Small intestine (tissue), 7 donors: ENCODE measurements around the gene TMEM43. TPM values are rescaled to one million over a fixed set of nuclear protein-coding genes. Genes with fewer than 3 reads are reported as not detected.
"Not testable (repeated sequence)": the region's sequence is repeated elsewhere in the genome, so short reads cannot be mapped to it uniquely, and the experiment has no call there.

Experiments
- DNase-seq, 2 donors: peaks; one replicate each; pipeline versions ENCODE4 v3.0.0 to v3.0.0-alpha.2; 2013
- FAIRE-seq: peaks from 2 replicates; lab custom pipeline; 2012; peaks lifted over from hg19 to GRCh38; lab: Jason Lieb, UNC
- H3K27ac ChIP-seq, 3 donors: one replicate each; pipeline ENCODE4 v1.5.1; 2013; ENCODE audit warnings: low read length in 2 of 3, mild to moderate bottlenecking in 2 of 3, control low read depth in 1 of 3, inconsistent platforms in 1 of 3, low read depth in 1 of 3, moderate library complexity in 1 of 3
- H3K27me3 ChIP-seq, 3 donors: one replicate each; pipeline ENCODE4 v1.6.1; 2013; ENCODE audit warnings: low read length in 3 of 3, inconsistent platforms in 1 of 3; ENCODE audit not compliant: control insufficient read depth in 3 of 3, insufficient read depth in 3 of 3
- H3K36me3 ChIP-seq, 3 donors: one replicate each; pipeline ENCODE4 v1.6.1; 2013; ENCODE audit warnings: low read length in 3 of 3, inconsistent platforms in 1 of 3, low read depth in 1 of 3, mild to moderate bottlenecking in 1 of 3, moderate library complexity in 1 of 3; ENCODE audit not compliant: control insufficient read depth in 3 of 3, insufficient read depth in 2 of 3
- H3K4me1 ChIP-seq, 3 donors: one replicate each; pipeline ENCODE4 v1.6.1; 2013; ENCODE audit warnings: low read length in 2 of 3, inconsistent platforms in 1 of 3, low read depth in 1 of 3, mild to moderate bottlenecking in 1 of 3, moderate library complexity in 1 of 3; ENCODE audit not compliant: control insufficient read depth in 3 of 3, insufficient read depth in 2 of 3
- H3K4me3 ChIP-seq, 3 donors: one replicate each; pipeline ENCODE4 v1.5.1; 2013; ENCODE audit warnings: low read length in 3 of 3, control low read depth in 1 of 3, inconsistent platforms in 1 of 3, low read depth in 1 of 3, mild to moderate bottlenecking in 1 of 3, moderate library complexity in 1 of 3
- H3K9me3 ChIP-seq, 2 donors: one replicate each; pipeline ENCODE4 v1.6.1; 2013; ENCODE audit warnings: low read depth in 1 of 2, low read length in 1 of 2; ENCODE audit not compliant: control insufficient read depth in 2 of 2, insufficient read depth in 1 of 2
- WGBS, 3 donors: extraction: QIAGEN DNeasy Blood & Tissue Kit; methylation state at CpG; one replicate each; pipeline ENCODE4 v1.1.7; 2013; 5-methylcytosine and 5-hydroxymethylcytosine counted together
- polyA plus RNA-seq, 4 donors: library from polyadenylated mRNA; stranded (reverse) in 3 of 4; unstranded in 1 of 4; fragments of 200-250 nt in 3 of 4; fragments of 120-200 nt in 1 of 4; gene quantifications; one replicate each; pipeline versions ENCODE4 v1.2.1 to v1.2.3, GENCODE V29; 2013
- donor health status: healthy with polysubstance abuse.
- donor health status: control.
- donor health status: control.
- donor health status: Bipolar disorder and iron deficiency.
- donor health status: healthy.

Gene TMEM43
- polyA plus RNA-seq, 4 donors: 11.9 to 37.5 (median 22.9) TPM

DNA sequence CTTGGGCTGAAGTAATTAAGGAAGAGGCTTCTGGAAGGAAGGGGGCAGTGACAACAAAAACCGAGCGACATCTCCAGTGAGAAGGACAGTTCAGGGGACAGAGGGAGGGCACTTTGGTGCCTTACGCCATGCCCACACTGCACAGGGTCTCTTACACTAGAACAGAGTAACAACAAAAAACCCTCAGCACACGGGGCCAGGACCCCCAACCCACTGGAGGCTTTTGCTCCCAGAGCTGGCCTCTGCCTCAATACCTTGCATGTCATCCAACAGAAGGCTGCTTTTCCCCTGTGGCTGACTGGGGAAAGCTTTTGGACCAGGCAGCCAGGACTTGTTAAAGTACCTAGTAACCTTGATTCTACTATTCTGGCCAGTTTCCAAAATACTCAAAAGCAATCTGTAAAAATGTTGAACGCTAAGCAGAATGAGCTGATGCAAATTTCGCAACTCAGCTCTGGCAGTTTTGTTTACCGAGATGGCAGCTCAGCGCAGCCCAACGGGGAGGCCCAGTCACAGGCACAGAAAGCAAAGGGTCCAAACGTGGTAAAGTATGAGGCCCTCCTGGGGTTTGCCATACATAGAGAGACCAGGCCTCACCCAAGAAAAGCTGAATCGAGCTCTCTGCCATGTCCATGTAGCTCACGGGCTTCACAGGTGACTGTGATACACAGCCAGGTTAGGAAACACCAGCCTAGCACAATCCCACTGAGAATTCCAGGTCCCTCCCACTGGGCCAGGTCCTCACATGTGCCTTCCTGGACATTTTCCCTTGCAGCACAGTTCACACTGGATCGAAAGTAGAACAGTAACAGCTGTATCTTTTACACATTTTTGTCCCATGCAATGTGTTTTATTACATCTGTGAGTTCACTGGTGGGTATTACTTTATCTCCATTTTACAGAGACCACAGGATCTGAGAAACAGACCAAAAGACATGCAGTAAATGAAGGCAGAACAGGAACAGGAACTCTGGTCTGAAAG, 6.2 kb upstream of the TMEM43 start:
- H3K4me1 ChIP-seq: peaks cover 3 to 54% (median 4%) of the 10 kb centered on the region in 3 donors
- H3K27ac ChIP-seq: peak overlapping the region in 1 of 3 donors; percentile 56
- no peak for FAIRE-seq
- H3K9me3 ChIP-seq: no peaks in the 10 kb centered on the region
- H3K36me3 ChIP-seq: peaks cover 0 to 48% (median 4%) of the 10 kb centered on the region in 3 donors
- peak in 1 of 2 donors; percentile 73 for DNase-seq
- WGBS, 3 donors: 50 to 68% (median 52%) methylated on average over 13 of the region's 13 CpGs
- no peaks in the 10 kb centered on the region for H3K27me3 ChIP-seq
- H3K4me3 ChIP-seq: no peak overlapping the region

DNA sequence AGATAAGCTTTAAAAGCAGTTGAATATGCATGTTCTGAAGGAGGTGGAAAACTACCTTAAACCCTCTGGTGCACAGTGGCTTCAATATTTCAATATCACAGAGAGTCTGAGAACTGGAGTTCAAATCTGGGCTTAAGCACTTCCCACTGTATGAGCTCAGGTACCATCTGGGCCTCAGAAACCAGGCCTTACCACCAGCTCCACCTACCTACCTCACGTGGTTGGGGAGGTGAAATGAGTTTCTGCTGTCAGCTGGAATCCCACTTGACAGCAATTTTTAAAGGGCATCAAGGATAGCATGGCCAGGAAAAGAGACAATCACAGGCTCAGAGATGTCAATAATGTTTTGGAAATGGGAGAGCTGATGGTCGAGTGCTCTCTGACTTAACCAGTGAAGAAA, 5.2 kb upstream of the TMEM43 start:
- no peak for FAIRE-seq
- no peak overlapping the region for H3K4me3 ChIP-seq
- H3K9me3 ChIP-seq: no peaks in the 10 kb centered on the region
- no peaks in the 10 kb centered on the region for H3K27me3 ChIP-seq
- H3K27ac ChIP-seq: peak overlapping the region in 1 of 3 donors; percentile 56
- DNase-seq: no peak
- WGBS, 3 donors: 58 to 81% (median 67%) methylated on average over 2 of the region's 2 CpGs
- peaks cover 4 to 51% (median 4%) of the 10 kb centered on the region in 3 donors for H3K4me1 ChIP-seq
- H3K36me3 ChIP-seq: peaks cover 0 to 44% (median 4%) of the 10 kb centered on the region in 3 donors

DNA sequence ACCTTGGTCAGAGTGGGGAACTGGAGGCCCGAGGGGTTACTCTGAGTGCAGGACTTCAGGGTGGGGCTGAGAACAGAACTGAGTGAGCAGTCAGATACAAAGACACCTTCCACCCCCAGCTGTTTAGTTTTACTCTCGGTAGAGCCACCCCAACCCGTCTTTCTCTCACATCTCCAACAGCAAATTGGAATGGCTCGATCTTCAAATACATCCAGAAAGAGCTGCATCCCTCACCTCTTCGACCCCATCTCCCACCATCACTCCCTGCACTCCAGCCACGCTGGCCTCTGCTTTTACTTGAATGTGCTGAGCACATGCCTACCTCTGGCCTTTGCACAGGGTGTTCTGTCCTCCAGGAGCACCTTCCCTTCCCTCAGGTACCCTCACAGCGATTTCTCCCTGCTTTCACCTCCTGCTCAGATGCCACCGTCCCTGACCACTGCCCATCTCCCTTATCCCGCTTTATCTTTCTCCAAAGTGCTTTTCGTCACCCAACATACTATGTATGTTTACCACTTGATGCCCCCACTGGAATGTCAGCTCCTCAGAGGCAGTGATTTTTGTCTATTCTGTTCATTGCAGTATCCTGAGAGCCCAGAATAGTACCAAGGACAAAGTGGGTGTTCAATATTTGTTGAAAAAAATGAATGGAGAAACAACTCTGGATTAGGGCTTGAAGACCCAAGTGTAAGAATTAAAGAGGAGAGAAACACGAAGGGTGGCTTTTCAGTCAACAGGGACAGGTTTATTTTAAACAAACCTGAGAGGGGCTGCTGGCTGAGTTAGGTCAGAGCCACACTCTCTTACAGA, 4.5 kb upstream of the TMEM43 start:
- no peaks in the 10 kb centered on the region for H3K27me3 ChIP-seq
- FAIRE-seq: no peak
- peaks cover 0 to 41% (median 3%) of the 10 kb centered on the region in 3 donors for H3K36me3 ChIP-seq
- DNase-seq: no peak
- WGBS, 3 donors: 88 to 94% (median 94%) methylated on average over 11 of the region's 11 CpGs
- no peaks in the 10 kb centered on the region for H3K9me3 ChIP-seq
- H3K4me3 ChIP-seq: no peak overlapping the region
- peaks cover 3 to 46% (median 4%) of the 10 kb centered on the region in 3 donors for H3K4me1 ChIP-seq
- peak overlapping the region in 1 of 3 donors; percentile 56 for H3K27ac ChIP-seq

DNA sequence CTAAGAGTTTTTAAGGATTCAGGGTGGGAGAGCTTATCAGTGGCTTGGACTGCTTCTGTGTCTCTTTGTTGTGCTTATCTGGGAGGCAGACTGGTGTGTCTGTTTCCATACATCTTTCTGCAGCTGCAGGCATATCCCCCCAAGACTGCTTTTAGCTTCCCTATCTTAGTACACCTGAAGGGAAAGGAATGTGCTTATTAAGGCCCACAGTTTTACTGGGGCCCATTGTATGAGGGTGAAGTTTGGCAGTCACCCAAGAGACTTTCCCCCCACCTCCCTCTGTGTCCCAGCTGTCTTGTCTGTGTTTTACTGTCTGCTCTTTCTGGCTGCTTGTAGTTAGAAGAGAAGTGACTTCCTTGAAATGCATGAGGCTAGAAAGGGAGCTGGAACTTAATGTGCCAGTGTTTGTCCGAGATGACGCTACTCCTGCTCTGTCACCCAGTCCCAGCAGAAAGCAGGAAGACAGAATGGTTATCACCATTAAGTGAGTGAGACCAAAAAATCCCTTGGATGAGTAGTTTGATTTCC, 3.9 kb upstream of the TMEM43 start:
- 55 to 88% (median 56%) methylated on average over 2 of the region's 2 CpGs for WGBS, 3 donors
- H3K27me3 ChIP-seq, DNase-seq, H3K4me3 ChIP-seq, H3K9me3 ChIP-seq, FAIRE-seq: not testable (repeated sequence)
- Histone ChIP-seq H3K27ac (peak overlapping the region in 1 of 3 donors; percentile 32), H3K36me3 (peaks cover 0 to 39% (median 0%) of the 10 kb centered on the region in 3 donors), H3K4me1 (peaks cover 2 to 48% (median 4%) of the 10 kb centered on the region in 3 donors)

DNA sequence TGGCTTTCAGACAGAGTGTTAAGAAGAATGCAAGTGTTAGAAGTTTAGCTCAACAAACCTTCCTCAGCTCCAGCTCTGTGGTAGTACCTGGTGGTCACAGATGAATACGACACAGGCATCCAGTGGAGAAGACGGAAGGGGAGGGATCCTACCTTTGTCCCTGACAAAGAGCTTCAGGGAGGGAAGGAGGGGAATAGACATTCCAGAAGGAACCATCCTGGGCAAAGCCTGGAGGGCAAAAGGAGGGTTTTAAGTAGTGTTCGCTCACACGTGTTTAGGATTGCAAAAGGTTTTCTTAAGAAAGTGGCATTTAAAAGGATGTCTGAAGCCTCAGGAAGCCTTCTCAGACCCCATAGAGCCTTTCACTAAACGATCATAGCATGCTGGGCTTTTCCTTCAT, 3.0 kb upstream of the TMEM43 start:
- no peak overlapping the region for H3K4me3 ChIP-seq
- peaks cover 0 to 33% (median 0%) of the 10 kb centered on the region in 3 donors for H3K36me3 ChIP-seq
- 83 to 91% (median 86%) methylated on average over 5 of the region's 5 CpGs for WGBS, 3 donors
- peaks cover 8 to 56% (median 12%) of the 10 kb centered on the region in 3 donors for H3K4me1 ChIP-seq
- no peaks in the 10 kb centered on the region for H3K9me3 ChIP-seq
- H3K27me3 ChIP-seq: no peaks in the 10 kb centered on the region
- H3K27ac ChIP-seq: no peak overlapping the region
- FAIRE-seq (no peak), DNase-seq (no peak)

DNA sequence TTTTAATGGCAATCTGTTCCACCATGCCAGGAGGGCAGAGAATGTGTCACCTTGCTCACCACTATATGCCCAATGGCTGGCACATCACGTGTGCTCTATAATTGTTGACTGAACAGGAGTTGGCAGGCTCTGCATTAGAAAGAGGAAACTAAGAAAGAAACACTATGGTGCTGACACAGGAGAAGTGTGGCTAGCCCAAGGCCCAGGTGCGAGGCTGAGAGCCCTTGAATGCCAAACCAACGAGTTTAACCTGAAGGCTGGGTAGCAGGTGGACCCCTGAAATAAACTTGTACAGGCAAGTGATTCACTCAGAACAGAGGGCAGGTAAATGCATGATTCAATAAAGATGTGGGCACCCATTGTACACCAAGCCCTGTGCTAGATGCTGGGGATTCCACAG, 2.6 kb upstream of the TMEM43 start:
- Histone ChIP-seq H3K36me3 (peaks cover 0 to 32% (median 0%) of the 10 kb centered on the region in 3 donors), H3K4me3 (no peak overlapping the region), H3K27ac (no peak overlapping the region), H3K27me3 (no peaks in the 10 kb centered on the region), H3K9me3 (no peaks in the 10 kb centered on the region), H3K4me1 (peaks cover 8 to 60% (median 14%) of the 10 kb centered on the region in 3 donors)
- FAIRE-seq (no peak), DNase-seq (no peak)
- WGBS, 3 donors: 69 to 83% (median 82%) methylated on average over 3 of the region's 3 CpGs

DNA sequence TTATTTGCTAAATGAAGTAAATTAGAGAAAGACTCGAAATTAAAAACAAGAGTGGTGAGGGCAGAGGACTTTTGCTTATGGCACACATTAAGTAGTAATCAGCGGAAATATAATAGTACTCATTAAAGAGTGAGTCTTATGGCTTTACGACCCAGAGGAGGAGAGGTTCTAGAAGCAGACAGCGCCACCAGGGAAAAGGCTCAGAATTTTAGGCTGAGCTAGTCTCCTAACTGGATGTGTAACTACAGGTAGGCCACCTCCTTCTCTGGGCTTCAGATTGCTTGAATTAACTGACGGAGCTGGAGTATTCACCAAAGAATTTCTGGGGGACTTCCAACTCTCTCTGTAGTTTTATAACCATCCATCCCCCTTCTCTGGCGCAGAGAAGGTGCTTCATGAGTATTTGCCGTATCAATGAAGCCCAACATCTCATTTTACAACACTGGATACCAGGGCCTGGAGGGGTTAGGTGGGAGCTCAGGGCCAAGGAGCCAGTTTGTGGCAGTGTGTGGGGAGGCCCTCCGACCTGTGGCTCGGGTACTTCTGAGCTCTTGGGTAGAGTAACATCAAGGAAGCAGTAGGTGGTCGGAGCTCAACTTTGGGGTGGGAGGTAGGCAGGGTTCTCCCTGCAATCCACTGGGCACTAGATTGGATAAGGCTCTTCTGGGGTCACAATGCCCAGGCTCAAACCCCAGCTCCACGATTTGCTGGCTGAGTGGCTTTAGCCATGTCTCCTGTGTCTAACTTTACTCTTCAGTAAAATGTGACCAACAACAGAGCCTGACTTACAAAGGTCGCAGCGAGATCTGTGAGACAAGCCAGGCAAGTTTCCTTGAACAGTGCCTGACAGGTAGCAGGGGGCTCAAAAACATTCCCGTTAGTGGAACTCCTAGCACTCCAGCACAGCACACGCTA, 1.3 kb upstream of the TMEM43 start:
- Histone ChIP-seq H3K27ac (peak overlapping the region; percentile 63 to 91 (median 80)), H3K4me1 (peaks cover 8 to 58% (median 14%) of the 10 kb centered on the region in 3 donors), H3K4me3 (peak overlapping the region; percentile 70 to 84 (median 80)), H3K36me3 (peaks cover 0 to 33% (median 0%) of the 10 kb centered on the region in 3 donors), H3K27me3 (no peaks in the 10 kb centered on the region), H3K9me3 (no peaks in the 10 kb centered on the region)
- DNase-seq: no peak
- WGBS, 3 donors: 20 to 39% (median 29%) methylated on average over 15 of the region's 15 CpGs
- no peak for FAIRE-seq
